Stimulated activated effector memory CD8-positive, alpha-beta T cell treated with anti-CD3 and anti-CD28 coated beads, Interleukin-12 subunit alpha, Interleukin-12 subunit beta, amount 100 ng/mL, for 72 hours (primary cell): ENCODE data around the gene HDGFL3.

Experiments used
- ATAC-seq: fragments of 150-1000 bp; cut with Tn5 transposase; 2 replicates; pipeline ENCODE4 v1.10.0; 2021
- DNase-seq, 2 donors: peaks; one replicate each; pipeline ENCODE4 v3.0.0; 2021 to 2022; ENCODE audit warnings: low spot score in 2 of 2
- H3K27ac Mint-ChIP-seq: one replicate; pipeline ENCODE4 v1.8.0; 2022; ENCODE audit warnings: mild to moderate bottlenecking, mixed read lengths
- H3K36me3 Mint-ChIP-seq: one replicate; pipeline ENCODE4 v1.8.0; 2022; ENCODE audit warnings: mild to moderate bottlenecking, mixed read lengths
- H3K4me1 Mint-ChIP-seq: one replicate; pipeline ENCODE4 v1.8.0; 2022; ENCODE audit warnings: mixed read lengths
- H3K4me3 Mint-ChIP-seq: one replicate; pipeline ENCODE4 v1.8.0; 2022; ENCODE audit warnings: mild to moderate bottlenecking, mixed read lengths
- H3K9me3 Mint-ChIP-seq: one replicate; pipeline ENCODE4 v1.8.0; 2022; ENCODE audit warnings: mixed read lengths

Gene HDGFL3

DNA sequence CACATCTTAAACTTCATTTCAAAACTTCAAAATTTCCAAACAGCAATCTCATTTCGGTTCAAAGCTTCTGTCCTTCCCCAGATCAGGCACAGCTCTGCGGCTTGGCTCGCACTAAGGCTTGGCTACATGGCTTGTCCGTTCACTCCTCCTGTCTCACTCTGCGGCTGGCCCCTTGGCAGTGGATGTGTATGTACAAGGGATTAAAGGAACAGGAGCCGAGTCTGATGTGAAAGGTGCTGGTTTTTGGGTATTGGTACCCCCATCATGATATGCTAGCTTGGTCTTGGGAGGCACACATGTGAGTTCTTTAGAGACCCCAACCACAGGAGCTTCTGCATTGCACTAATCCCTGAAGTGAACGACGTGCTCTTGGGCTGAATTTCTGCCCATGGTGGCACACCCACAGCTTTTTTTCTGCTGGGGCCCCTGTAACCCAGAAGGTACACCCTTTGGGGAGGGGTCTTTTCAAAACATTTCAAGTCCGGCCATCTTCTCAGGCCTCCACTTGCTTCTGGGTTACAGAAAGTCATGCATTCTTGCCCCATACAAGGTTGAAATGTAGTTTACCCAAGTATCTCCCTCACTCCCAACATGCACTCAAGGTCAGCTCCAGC lies 87.5 kb downstream of the HDGFL3 start:
- Mint-ChIP-seq H3K9me3 (no peaks in the 10 kb centered on the region), H3K4me1 (no peaks in the 10 kb centered on the region), H3K36me3 (peaks cover 10% of the 10 kb centered on the region), H3K27ac (no peak overlapping the region), H3K4me3 (no peak overlapping the region)
- ATAC-seq, result no peak
- no peak for DNase-seq

DNA sequence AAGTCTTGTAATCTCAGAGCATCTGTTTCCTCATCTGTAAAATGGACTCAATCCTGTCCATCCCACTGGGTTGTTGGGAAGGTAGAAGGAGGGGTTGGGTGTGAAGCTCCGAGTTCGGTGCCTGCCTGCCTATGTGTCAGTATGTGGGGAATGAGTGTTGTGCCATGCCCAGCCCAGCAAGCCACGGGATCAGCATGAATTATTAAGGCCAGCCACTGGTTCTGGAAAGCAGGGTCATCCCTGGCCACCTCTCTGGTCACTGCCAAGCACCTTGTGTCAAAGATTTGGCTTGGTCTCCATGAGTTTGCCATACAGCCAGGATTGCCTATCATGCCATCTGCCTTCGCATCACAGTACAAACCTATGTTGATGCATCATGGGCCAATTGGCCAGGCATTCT lies 88.7 kb downstream of the HDGFL3 start:
- H3K4me3 Mint-ChIP-seq, result no peak overlapping the region

DNA sequence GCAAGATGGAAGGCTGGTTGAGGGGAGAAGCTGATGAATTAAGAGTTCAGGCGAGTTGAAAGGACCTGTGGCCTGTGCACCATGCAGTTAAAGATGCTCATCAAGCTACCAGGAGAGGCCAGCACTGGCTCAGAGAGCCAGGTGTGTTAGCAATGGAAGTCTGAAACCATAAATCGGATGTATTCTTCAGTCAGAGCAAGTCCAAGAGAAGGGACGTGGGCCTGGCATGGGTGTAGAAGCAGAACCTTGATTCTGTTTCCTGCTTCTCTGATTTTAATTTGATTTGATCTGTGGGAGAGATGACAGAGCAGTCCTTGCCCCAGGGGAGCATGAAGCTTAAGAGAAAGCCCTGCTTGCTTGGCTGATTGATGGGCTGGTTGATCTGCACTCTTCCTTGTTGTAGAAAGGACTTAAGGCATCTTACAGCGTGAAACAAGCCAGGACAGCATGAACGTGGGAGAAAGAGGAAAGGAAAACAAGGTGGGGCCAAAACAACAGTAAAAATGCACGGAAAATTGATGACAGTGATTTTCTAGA lies 89.3 kb downstream of the HDGFL3 start:
- Mint-ChIP-seq H3K4me1 (no peaks in the 10 kb centered on the region), H3K27ac (no peak overlapping the region), H3K9me3 (no peaks in the 10 kb centered on the region), H3K36me3 (peaks cover 10% of the 10 kb centered on the region), H3K4me3 (no peak overlapping the region)
- ATAC-seq (no peak), DNase-seq (no peak)

More for the DNA sequence above, 88.7 kb downstream of the HDGFL3 start:
- Mint-ChIP-seq H3K4me1 (no peaks in the 10 kb centered on the region), H3K9me3 (no peaks in the 10 kb centered on the region), H3K27ac (no peak overlapping the region), H3K36me3 (peaks cover 10% of the 10 kb centered on the region)
- DNase-seq, result no peak
- ATAC-seq, result no peak

DNA sequence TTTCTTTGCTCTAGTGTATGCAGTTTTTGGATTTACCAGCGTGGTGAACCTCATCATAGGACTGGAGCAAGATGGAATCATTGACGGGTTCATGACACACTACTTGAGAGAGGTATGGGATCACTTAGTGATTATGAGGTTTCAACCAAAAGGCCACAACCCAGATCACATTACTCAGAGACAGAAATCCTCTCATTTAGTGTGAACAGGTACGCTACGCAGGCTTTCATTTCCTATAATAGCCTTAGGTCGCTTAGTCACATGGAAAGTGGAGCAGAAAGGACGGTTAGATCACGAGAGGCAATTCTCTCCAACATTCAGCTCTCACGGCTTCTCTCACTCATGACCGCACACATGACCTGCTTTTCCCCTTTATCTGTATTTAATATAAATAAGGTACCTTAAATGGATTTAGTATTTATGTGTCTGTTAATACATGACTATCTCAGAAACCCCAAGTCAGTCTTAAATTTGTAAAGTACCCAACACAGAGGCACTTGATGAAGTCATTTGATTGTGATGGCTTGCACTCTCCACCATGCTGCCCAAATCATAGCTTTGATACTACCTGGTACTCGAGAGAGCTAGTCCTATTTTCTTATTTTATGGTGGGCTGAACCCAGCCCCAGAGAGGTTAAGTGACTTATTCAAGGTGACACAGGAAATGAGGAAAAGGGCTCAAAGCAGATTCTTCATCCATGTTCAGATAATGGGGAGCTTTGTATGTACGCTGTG lies 91.6 kb downstream of the HDGFL3 start:
- peaks cover 12% of the 10 kb centered on the region for H3K36me3 Mint-ChIP-seq
- DNase-seq (peak in 1 of 2 donors; percentile 42), ATAC-seq (peak; percentile 93)
- no peaks in the 10 kb centered on the region for H3K4me1 Mint-ChIP-seq
- H3K4me3 Mint-ChIP-seq, result no peak overlapping the region
- H3K27ac Mint-ChIP-seq, result no peak overlapping the region
- H3K9me3 Mint-ChIP-seq, result no peaks in the 10 kb centered on the region

DNA sequence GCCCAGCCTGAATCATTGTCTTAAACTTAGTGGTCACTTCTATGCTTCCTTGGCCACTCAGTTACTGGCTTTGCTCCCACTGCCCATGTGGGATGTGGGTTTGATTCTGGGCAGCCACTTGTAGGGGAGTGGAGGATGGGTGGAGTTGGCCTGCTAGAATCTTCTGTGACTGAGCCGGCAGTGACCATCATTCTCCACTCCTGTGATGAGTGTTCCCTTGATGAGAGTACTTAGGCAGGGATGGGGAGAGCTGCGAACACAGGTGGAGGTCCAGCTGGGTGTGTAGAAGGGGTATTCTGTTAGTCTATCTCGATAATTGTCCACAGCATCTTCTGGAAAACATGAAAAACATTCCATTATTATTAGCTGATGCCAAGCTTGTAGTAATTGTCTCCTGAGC lies 92.2 kb downstream of the HDGFL3 start:
- peak; percentile 46 for ATAC-seq
- DNase-seq, result no peak
- H3K9me3 Mint-ChIP-seq, result no peaks in the 10 kb centered on the region
- no peaks in the 10 kb centered on the region for H3K4me1 Mint-ChIP-seq
- peaks cover 6% of the 10 kb centered on the region for H3K36me3 Mint-ChIP-seq
- H3K4me3 Mint-ChIP-seq, result no peak overlapping the region
- H3K27ac Mint-ChIP-seq, result no peak overlapping the region

DNA sequence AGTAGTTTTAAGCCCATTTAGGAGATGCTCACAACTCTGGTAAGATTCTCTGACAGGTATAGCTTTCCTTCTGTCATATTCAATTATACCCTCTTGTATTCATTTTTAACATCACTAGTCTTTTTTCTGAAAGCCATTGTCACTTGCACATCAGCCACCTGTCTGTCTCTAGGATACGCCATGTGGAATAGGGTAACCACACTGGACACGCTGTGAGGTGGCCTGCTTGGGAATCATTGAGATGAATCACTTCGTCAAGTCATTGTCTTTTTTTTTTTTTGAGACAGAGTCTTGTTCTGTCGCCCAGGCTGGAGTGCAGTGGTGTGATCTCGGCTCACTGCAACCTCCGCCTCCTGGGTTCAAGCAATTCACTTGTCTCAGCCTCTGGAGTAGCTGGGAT lies 92.8 kb downstream of the HDGFL3 start:
- DNase-seq (no peak), ATAC-seq (no peak)
- H3K27ac Mint-ChIP-seq, result no peak overlapping the region
- H3K36me3 Mint-ChIP-seq, result peaks cover 5% of the 10 kb centered on the region
- H3K4me1 Mint-ChIP-seq, result peaks cover 2% of the 10 kb centered on the region
- no peak overlapping the region for H3K4me3 Mint-ChIP-seq
- no peaks in the 10 kb centered on the region for H3K9me3 Mint-ChIP-seq

DNA sequence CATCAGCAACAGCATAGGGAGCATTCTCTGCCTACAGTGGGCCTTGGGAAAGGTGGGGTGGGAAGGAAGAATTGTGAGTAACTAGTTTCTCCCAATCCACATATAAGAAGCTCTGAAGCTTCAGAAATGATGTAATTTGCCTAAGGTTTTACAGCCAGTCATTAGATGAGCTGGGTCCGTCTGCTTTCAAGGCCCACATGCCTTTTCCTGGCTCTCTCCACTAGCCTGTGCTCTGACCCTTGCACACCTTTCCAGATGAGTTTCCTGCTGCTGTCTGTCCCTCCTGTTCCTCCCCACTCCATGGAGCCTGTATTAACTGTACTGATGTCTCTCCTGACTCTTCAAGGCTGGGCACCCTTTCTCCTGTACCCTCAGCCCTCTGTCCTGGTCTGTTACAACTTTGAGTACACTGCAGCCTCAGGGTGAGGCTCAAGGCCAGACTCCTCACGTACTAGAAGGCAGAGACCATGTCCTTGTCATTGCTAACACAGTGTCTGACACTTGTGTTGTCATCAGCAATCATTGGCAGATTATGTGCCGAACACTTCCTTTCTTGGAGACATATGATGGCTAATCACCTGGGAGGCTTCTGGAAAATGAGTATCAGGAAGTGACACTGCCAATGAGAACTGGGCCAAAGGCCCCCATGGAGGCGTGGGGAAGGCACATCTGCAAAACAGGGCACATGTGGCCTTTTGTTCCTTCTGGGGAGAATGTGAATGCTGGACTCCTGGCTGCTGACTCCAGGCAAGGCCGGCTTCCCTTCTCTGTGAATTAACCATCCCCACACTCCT lies 93.5 kb downstream of the HDGFL3 start:
- ATAC-seq (no peak), DNase-seq (no peak)
- peaks cover 5% of the 10 kb centered on the region for H3K36me3 Mint-ChIP-seq
- H3K4me1 Mint-ChIP-seq, result peaks cover 9% of the 10 kb centered on the region
- no peak overlapping the region for H3K27ac Mint-ChIP-seq
- H3K9me3 Mint-ChIP-seq, result no peaks in the 10 kb centered on the region
- no peak overlapping the region for H3K4me3 Mint-ChIP-seq

DNA sequence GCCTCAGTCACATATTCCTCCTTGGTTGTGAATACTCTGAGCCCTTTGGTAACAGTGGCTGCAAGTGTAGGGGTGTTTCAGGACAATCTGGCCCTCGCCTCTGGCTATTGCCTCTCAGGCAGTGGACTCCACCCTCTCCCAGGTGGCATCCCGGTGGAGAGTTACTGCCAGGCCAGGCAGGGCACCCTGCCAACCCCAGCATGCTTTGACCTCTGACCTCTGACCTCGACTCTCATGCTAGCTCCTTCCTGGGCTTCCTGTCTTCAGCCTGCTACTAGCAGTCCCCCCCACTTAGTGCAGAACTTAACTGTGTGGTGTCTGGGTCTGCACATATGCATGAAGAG lies 94.7 kb downstream of the HDGFL3 start:
- H3K4me3 Mint-ChIP-seq, result no peak overlapping the region
- H3K36me3 Mint-ChIP-seq, result peaks cover 5% of the 10 kb centered on the region
- ATAC-seq, result no peak
- no peak for DNase-seq
- peaks cover 20% of the 10 kb centered on the region for H3K4me1 Mint-ChIP-seq
- no peak overlapping the region for H3K27ac Mint-ChIP-seq
- H3K9me3 Mint-ChIP-seq, result no peaks in the 10 kb centered on the region

DNA sequence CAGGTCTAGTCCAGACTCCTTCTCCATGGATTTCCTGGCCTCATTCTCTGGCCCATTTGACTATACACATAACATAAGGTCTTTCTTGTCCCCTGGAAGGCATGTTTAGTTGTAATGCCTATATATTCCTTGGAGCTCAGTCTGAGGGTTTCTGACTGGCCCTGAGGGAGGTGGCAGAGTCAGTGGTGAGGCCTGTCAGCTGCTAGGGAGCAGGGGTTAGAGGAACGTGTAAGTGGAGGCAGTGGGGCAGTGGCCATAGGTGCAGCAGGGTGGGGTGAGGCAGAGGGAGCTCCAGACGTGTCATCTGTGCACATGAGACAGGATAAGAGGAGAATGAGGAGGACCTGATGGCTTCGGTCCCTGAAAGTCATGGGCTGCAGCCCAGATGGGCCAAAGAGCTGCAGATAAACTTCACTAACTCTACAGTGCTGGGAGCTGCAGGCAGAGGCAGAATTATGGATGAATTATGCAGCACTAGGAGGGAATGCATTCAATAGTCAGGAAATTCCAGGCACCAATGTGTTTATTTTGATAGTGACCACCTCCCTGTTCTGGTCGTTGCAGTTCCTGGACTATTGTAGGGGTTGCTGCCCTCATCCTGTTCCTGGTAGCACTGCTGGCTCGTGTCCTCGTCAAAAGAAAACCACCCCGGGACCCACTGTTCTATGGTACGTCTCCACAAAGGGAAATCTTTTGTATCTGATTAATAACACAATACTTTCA lies 95.2 kb downstream of the HDGFL3 start:
- no peaks in the 10 kb centered on the region for H3K9me3 Mint-ChIP-seq
- no peak for ATAC-seq
- H3K36me3 Mint-ChIP-seq, result peaks cover 5% of the 10 kb centered on the region
- no peak overlapping the region for H3K27ac Mint-ChIP-seq
- no peak overlapping the region for H3K4me3 Mint-ChIP-seq
- peaks cover 20% of the 10 kb centered on the region for H3K4me1 Mint-ChIP-seq
- DNase-seq, result no peak

DNA sequence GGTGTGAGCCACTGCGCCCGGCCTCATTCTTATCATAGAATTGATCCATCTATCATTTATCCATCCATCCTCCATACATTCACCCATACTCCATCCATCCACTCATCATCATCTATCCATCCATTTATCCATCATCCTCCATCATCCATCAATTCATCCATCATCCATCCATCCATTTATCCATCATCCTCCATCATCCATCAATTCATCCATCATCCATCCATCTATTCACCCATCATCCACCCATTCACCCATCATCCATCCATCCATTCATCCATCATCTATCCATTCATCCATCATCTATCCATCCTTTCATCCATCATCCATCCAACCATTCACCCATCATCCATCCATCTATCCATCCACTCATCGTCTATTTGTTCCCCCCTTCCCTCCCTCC lies 96.5 kb downstream of the HDGFL3 start:
- Mint-ChIP-seq H3K4me1 (peaks cover 27% of the 10 kb centered on the region), H3K9me3 (no peaks in the 10 kb centered on the region), H3K4me3 (no peak overlapping the region), H3K27ac (no peak overlapping the region), H3K36me3 (peaks cover 5% of the 10 kb centered on the region)
- DNase-seq (no peak), ATAC-seq (no peak)

DNA sequence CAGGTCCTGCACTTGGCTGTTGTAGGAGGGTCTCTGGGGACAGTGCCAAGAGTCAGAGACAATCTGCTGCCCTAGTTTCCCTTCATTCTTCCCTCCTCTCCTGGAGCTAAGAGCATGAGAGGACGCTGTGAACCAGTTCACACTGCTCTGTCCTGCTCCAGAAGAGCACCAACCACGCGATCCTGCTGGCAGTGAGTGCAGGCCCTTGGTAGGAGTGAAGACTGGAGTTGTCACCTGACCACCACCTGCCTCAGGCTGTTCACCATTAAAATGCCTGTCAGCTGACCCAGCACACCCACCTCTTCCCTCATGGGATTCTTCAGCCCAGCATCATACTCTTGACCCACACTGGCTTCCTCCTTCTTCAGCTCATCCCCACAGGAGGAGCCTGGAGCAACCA lies 97.2 kb downstream of the HDGFL3 start:
- H3K9me3 Mint-ChIP-seq, result no peaks in the 10 kb centered on the region
- no peak for DNase-seq
- H3K27ac Mint-ChIP-seq, result no peak overlapping the region
- H3K36me3 Mint-ChIP-seq, result peaks cover 5% of the 10 kb centered on the region
- peaks cover 27% of the 10 kb centered on the region for H3K4me1 Mint-ChIP-seq
- no peak overlapping the region for H3K4me3 Mint-ChIP-seq
- ATAC-seq, result no peak

DNA sequence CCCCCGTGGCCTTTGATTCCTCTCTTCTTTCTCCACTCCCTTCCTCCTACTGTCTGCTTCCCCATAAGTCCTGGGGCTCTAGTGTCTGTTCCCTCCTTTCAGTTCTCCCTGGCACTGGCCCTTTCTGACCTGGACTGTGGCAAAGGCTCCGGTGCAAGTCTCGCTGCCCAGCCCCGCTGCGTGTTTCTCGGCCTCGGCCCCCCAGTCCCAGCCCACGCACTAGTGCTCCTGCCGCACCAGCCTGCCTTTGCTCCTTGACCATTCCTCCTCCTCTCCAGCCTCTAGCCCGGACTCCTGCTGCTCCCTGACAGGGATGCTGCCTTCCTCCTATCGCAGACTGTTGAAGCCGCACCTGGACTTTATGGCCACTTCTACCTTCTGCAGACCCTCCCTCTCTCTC lies 98.1 kb downstream of the HDGFL3 start:
- Mint-ChIP-seq H3K36me3 (peaks cover 5% of the 10 kb centered on the region), H3K9me3 (no peaks in the 10 kb centered on the region), H3K27ac (no peak overlapping the region), H3K4me3 (peak overlapping the region; percentile 69), H3K4me1 (peaks cover 27% of the 10 kb centered on the region)
- DNase-seq, result no peak
- ATAC-seq, result no peak

DNA sequence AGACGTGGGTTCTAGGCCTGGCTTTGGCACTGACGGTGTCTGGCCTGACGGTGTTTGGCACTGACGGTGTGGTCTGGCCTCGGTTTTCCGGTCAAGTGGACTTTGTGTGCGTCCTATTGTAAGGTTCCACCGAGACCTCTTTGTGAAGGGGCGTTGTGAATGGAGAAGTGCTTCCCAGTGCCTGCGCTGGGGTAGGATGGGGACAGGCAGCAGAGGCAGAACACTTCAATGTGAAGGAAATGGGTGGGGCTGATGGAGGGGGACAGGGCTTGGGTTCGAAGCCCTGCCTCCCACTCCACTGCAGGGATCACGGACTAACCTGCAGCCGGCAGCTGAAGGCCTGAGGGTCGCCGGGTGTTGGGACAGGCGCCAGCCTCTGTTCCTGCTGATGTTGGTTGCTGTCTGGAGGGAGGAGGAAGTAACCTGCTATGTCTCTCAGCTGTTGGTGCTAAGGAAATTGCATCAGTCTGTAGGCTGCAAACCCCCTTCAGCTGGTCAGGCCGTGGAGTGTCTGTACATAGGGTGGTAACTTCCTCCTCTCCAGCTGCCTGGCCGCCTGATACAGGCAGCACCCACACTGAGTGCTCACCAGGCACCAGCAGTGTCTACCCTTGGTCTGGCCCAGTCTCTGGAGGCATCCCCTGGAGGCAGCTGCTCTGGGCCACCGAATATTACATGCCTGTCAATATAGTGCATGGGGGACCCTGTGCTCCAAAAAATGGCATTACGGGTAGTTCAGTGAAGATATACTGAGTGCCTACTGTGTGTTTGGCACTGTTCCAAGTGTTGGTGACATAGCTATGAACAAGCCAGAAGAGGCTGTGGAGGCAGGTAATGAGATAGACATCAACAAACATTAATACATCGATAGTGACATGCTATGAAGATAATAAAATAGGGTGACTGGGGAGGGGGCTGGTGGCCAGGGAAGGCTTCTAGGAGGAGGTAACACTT lies 99.1 kb downstream of the HDGFL3 start:
- Mint-ChIP-seq H3K4me3 (peak overlapping the region; percentile 69), H3K27ac (no peak overlapping the region), H3K9me3 (no peaks in the 10 kb centered on the region), H3K36me3 (peaks cover 5% of the 10 kb centered on the region), H3K4me1 (peaks cover 27% of the 10 kb centered on the region)
- peak in 1 of 2 donors; percentile 57 for DNase-seq
- ATAC-seq, result peak; percentile 64

DNA sequence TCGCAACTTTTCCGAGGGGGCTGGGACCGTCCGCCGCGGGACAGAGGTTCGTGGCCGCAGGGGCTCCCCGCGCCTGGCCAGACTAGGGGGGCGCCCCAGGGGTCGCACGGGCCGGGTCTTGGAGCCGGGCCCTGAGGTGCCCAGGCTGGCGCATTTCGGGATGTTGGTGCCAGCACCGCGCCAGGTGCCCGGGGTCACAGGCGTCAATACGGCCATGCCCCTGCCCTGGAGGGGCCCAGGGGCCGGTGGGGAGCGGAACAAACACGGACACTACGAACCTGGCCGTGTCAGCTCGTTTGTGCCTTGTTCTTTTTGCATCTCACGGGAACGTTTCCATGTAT lies 99.8 kb downstream of the HDGFL3 start:
- no peak for ATAC-seq
- H3K36me3 Mint-ChIP-seq, result peaks cover 5% of the 10 kb centered on the region
- peaks cover 27% of the 10 kb centered on the region for H3K4me1 Mint-ChIP-seq
- H3K27ac Mint-ChIP-seq, result no peak overlapping the region
- DNase-seq, result no peak
- H3K9me3 Mint-ChIP-seq, result no peaks in the 10 kb centered on the region
- H3K4me3 Mint-ChIP-seq, result peak overlapping the region; percentile 69
